HG02763 (cell line): ENCODE data around the gene DBX2.
"Not testable (repeated sequence)": the region's sequence is repeated elsewhere in the genome, so short reads cannot be mapped to it uniquely, and the experiment has no call there.

ENCODE experiments used
- ATAC-seq: cut with Tn5 transposase; IDR thresholded peaks from one replicate; pipeline ENCODE4 v1.9.1; 2021; ENCODE audit warnings: mild to moderate bottlenecking, moderate library complexity; ENCODE audit not compliant: unreplicated experiment

Gene DBX2

GRCh38 chr12:45050751-45051571 is at the start of gene DBX2:
Gene DBX2 (minus strand): TSS chr12:45051099. CDS start chr12:45050927, 172 bp downstream.
- ATAC-seq = no peak

GRCh38 chr12:45098766-45099165 is 47.9 kb upstream of the DBX2 start:
- no peak for ATAC-seq

- not testable (repeated sequence) for ATAC-seq
Measured at GRCh38 chr12:45095417-45095816, 44.5 kb upstream of the DBX2 start.

- ATAC-seq = no peak
Measured at GRCh38 chr12:45093051-45093450, 42.2 kb upstream of the DBX2 start.

- no peak for ATAC-seq
Measured at GRCh38 chr12:45089411-45090075, 38.6 kb upstream of the DBX2 start.

GRCh38 chr12:45088608-45089007 is 37.7 kb upstream of the DBX2 start:
- ATAC-seq = no peak

GRCh38 chr12:45084248-45084647 is 33.3 kb upstream of the DBX2 start:
- not testable (repeated sequence) for ATAC-seq

GRCh38 chr12:45077251-45077650 is 26.4 kb upstream of the DBX2 start:
- ATAC-seq = no peak

- no peak for ATAC-seq
Measured at GRCh38 chr12:45076417-45077026, 25.6 kb upstream of the DBX2 start.

- no peak for ATAC-seq
Measured at GRCh38 chr12:45075587-45076282, 24.8 kb upstream of the DBX2 start.

- ATAC-seq = no peak
Measured at GRCh38 chr12:45065125-45065626, 14.3 kb upstream of the DBX2 start.

- no peak for ATAC-seq
Measured at GRCh38 chr12:45060976-45061375, 10.1 kb upstream of the DBX2 start.

GRCh38 chr12:45051572-45052125 is 750 bp upstream of the DBX2 start:
- no peak for ATAC-seq

GRCh38 chr12:45049912-45050750 is 768 bp downstream of the DBX2 start:
- no peak for ATAC-seq

- no peak for ATAC-seq
Measured at GRCh38 chr12:45042599-45042998, 8.3 kb downstream of the DBX2 start.

GRCh38 chr12:45040977-45041376 is 9.9 kb downstream of the DBX2 start:
- ATAC-seq = no peak

- ATAC-seq = no peak
Measured at GRCh38 chr12:45039757-45040156, 11.1 kb downstream of the DBX2 start.

GRCh38 chr12:45034861-45035265 is 16.0 kb downstream of the DBX2 start:
- ATAC-seq = no peak

GRCh38 chr12:45017916-45018315 is 33.0 kb downstream of the DBX2 start:
- ATAC-seq = no peak

- ATAC-seq = no peak
Measured at GRCh38 chr12:45014396-45014795, 36.5 kb downstream of the DBX2 start.
